GM12878 (cell line): ENCODE measurements around the gene OR2T34. TPM values are rescaled to one million over a fixed set of nuclear protein-coding genes. Genes with fewer than 3 reads are reported as not detected.

ENCODE experiments used
- ATAC-seq: fragments of 200-7000 bp; cut with Tn5 transposase; 3 replicates; pipeline ENCODE4 v1.9.1; 2020; ENCODE audit warnings: mild to moderate bottlenecking, moderate library complexity
- BruUV-seq: library from RNA; stranded (reverse); fragments of 400-500 nt; replicated peaks from 2 replicates; lab custom pipeline; 2021; lab: Mats Ljungman, UMichigan
- CTCF ChIA-PET: fragments of 300-600 bp; sonication (Branson Sonifier 250); formaldehyde crosslinking; extraction: SDS; loops from one replicate; lab custom pipeline; 2021; ENCODE audit warnings: inconsistent platforms; lab: Yijun Ruan, JAX
- POLR2A ChIA-PET: fragments of 350-600 bp; formaldehyde crosslinking; extraction: SDS; loops from one replicate; lab custom pipeline; 2021; ENCODE audit warnings: inconsistent platforms; lab: Charles Lee
- RAD21 ChIA-PET: fragments of 300-600 bp; sonication (Branson Sonifier 250); formaldehyde crosslinking; loops from one replicate; lab custom pipeline; 2023; ENCODE audit warnings: antibody characterized with exemption; ENCODE audit not compliant: unreplicated experiment; lab: Charles Lee
- SMC1A ChIA-PET: fragments of 300-600 bp; sonication (Branson Sonifier 250); formaldehyde crosslinking; loops from one replicate; lab custom pipeline; 2023; ENCODE audit not compliant: unreplicated experiment, uncharacterized antibody; lab: Charles Lee
- DNase-seq: peaks from one replicate; pipeline ENCODE4 v3.0.0-alpha.2; 2011; ENCODE audit warnings: low read depth, low spot score
- FAIRE-seq: peaks from 3 replicates; lab custom pipeline; 2011; peaks lifted over from hg19 to GRCh38; lab: Jason Lieb, UNC
- H2AFZ ChIP-seq: 2 replicates; pipeline ENCODE4 v1.6.0; 2011; ENCODE audit warnings: low read depth, low read length, control low read depth; ENCODE audit not compliant: control insufficient read depth
- H3K27ac ChIP-seq: 2 replicates; pipeline ENCODE4 v1.5.1; 2011; ENCODE audit warnings: control low read depth; ENCODE audit not compliant: control insufficient read depth, insufficient read depth
- H3K27me3 ChIP-seq, 2 experiments: replicated peaks in 1 of 2; 2 replicates each; pipeline versions ENCODE4 v1.6.0 to v1.6.1; 2011; ENCODE audit warnings: low read length in 1 of 2; ENCODE audit not compliant: control insufficient read depth in 2 of 2, insufficient read depth in 2 of 2
- H3K36me3 ChIP-seq, 2 experiments: 2 replicates each; pipeline ENCODE4 v1.5.1; 2011; ENCODE audit warnings: low read length in 1 of 2; ENCODE audit not compliant: control insufficient read depth in 2 of 2, insufficient read depth in 2 of 2
- H3K4me1 ChIP-seq: 2 replicates; pipeline ENCODE4 v1.6.1; 2011; ENCODE audit warnings: mild to moderate bottlenecking, low read length, moderate library complexity, mixed read lengths; ENCODE audit not compliant: control insufficient read depth, insufficient read depth
- H3K4me2 ChIP-seq: 2 replicates; pipeline ENCODE4 v1.6.0; 2011; ENCODE audit warnings: control low read depth; ENCODE audit not compliant: control insufficient read depth, insufficient read depth
- H3K4me3 ChIP-seq: fragments of 200-600 bp; sonication (generic); 2 replicates; pipeline ENCODE4 v1.5.1; 2016
- H3K79me2 ChIP-seq: 2 replicates; pipeline ENCODE4 v1.6.0; 2011; ENCODE audit warnings: low read length; ENCODE audit not compliant: control insufficient read depth, insufficient read depth
- H3K9ac ChIP-seq: 2 replicates; pipeline ENCODE4 v1.8.0; 2011; ENCODE audit warnings: low read length, control low read depth, mixed read lengths; ENCODE audit not compliant: control insufficient read depth, insufficient read depth
- H3K9me3 ChIP-seq: replicated peaks from 3 replicates; pipeline ENCODE4 v1.5.1; 2011; ENCODE audit warnings: mild to moderate bottlenecking, low read length; ENCODE audit not compliant: control insufficient read depth, insufficient read depth
- H4K20me1 ChIP-seq: 2 replicates; pipeline ENCODE4 v1.6.0; 2011; ENCODE audit not compliant: control insufficient read depth, insufficient read depth
- CBX5 ChIP-seq: sonication (generic); IDR thresholded peaks from 2 replicates; pipeline ENCODE4 v1.6.1; 2016; ENCODE audit warnings: low read depth, moderate library complexity, mild to moderate bottlenecking, inconsistent platforms
- CEBPB ChIP-seq, 2 experiments: fragments of 150-350 bp in 1 of 2; IDR thresholded peaks; 2 replicates each; pipeline ENCODE4 v1.6.1; 2012 to 2014; ENCODE audit warnings: low read depth in 2 of 2, low read length in 2 of 2, borderline replicate concordance in 1 of 2, inconsistent platforms in 1 of 2
- E2F4 ChIP-seq: IDR thresholded peaks from 2 replicates; pipeline ENCODE4 v1.6.1; 2012; ENCODE audit warnings: low read depth, low read length, improper control_type of control experiment
- IKZF2 ChIP-seq, 2 experiments: fragments of 450-650 bp; IDR thresholded peaks; 2 replicates each; pipeline ENCODE4 v1.6.1; 2017; ENCODE audit warnings: mild to moderate bottlenecking in 2 of 2, moderate library complexity in 2 of 2
- MEF2B ChIP-seq: fragments of 450-650 bp; IDR thresholded peaks from 2 replicates; pipeline ENCODE4 v1.6.1; 2018; ENCODE audit warnings: mild to moderate bottlenecking, moderate library complexity; ENCODE audit not compliant: partially characterized antibody, poor library complexity, severe bottlenecking
- MYC ChIP-seq: IDR thresholded peaks from 2 replicates; pipeline ENCODE4 v1.6.1; 2011; ENCODE audit warnings: mild to moderate bottlenecking, low read length, moderate library complexity, inconsistent platforms; ENCODE audit not compliant: insufficient read depth, insufficient replicate concordance, insufficient read length, severe bottlenecking
- NFYB ChIP-seq: IDR thresholded peaks from 2 replicates; pipeline ENCODE4 v1.6.1; 2011; ENCODE audit warnings: low read depth, mild to moderate bottlenecking, low read length, improper control_type of control experiment, moderate library complexity; ENCODE audit not compliant: insufficient read depth
- NKRF ChIP-seq: fragments of 450-650 bp; conservative IDR thresholded peaks from 2 replicates; pipeline ENCODE4 v1.6.1; 2017; ENCODE audit warnings: mild to moderate bottlenecking, moderate library complexity
- PBX3 ChIP-seq: IDR thresholded peaks from 2 replicates; pipeline ENCODE4 v1.6.1; 2011; ENCODE audit warnings: mild to moderate bottlenecking, low read depth, low read length, moderate library complexity; ENCODE audit not compliant: insufficient replicate concordance
- PRDM15 ChIP-seq: fragments of 450-650 bp; formaldehyde crosslinking; IDR thresholded peaks from 2 replicates; pipeline ENCODE4 v1.4.0; 2020; ENCODE audit warnings: mild to moderate bottlenecking, moderate library complexity
- RAD51 ChIP-seq: fragments of 450-650 bp; IDR thresholded peaks from 2 replicates; pipeline ENCODE4 v1.6.1; 2016; ENCODE audit warnings: moderate library complexity, mild to moderate bottlenecking, inconsistent platforms
- RB1 ChIP-seq: fragments of 450-650 bp; formaldehyde crosslinking; IDR thresholded peaks from 2 replicates; pipeline ENCODE4 v1.6.1; 2017; ENCODE audit warnings: mild to moderate bottlenecking, borderline replicate concordance
- TCF7 ChIP-seq: IDR thresholded peaks from 2 replicates; pipeline ENCODE4 v1.6.1; 2014; ENCODE audit warnings: antibody characterized with exemption, borderline replicate concordance
- ZNF622 ChIP-seq: fragments of 450-650 bp; IDR thresholded peaks from 2 replicates; pipeline ENCODE4 v1.6.1; 2017; ENCODE audit warnings: mild to moderate bottlenecking, inconsistent platforms
- WGBS: methylation state at CpG from one replicate; pipeline ENCODE4 v1.1.6; 2016; ENCODE audit warnings: low lambda C conversion rate; ENCODE audit not compliant: insufficient replicate concordance, insufficient coverage; ENCODE audit errors: missing lambda C conversion rate; 5-methylcytosine and 5-hydroxymethylcytosine counted together
- in situ Hi-C: fragments of 300-500 bp; cut with MboI; formaldehyde crosslinking; loops from 9 replicates; pipeline ENCODE4 v1.14.3; 2018; ENCODE audit warnings: mixed read lengths
- intact Hi-C: fragments of 100-400 bp; cut with micrococcal nuclease; formaldehyde crosslinking; loops from one replicate; pipeline ENCODE4 v1.14.2; 2022; ENCODE audit not compliant: unreplicated experiment
- polyA plus RNA-seq, 11 experiments: library from polyadenylated mRNA; depleted of rRNA in 4 of 11; unstranded in 6 of 11; stranded (reverse) in 5 of 11; fragments of >200 nt; fragmentation: Nextera tagmentation in 4 of 11; fragmentation: Illumina TruSeq in 1 of 11; extraction: Ambion mirVana in 4 of 11; extraction: Trizol in 1 of 11; gene quantifications; 1 replicate in 1 of 11; 2 replicates in 10 of 11; pipeline versions ENCODE4 v1.2.1 to v1.2.3, GENCODE V29; 2011 to 2016; ENCODE audit warnings: inconsistent platforms in 2 of 11, missing spikeins in 2 of 11, low read depth in 1 of 11
- total RNA-seq, 4 experiments: library from RNA; depleted of rRNA in 3 of 4; stranded (reverse); fragments of >200 nt in 3 of 4; fragmentation: Illumina TruSeq in 1 of 4; extraction: Trizol in 1 of 4; gene quantifications; 2 replicates each; pipeline versions ENCODE4 v1.2.1 to v1.2.3, GENCODE V29; 2013 to 2021

The OR2T34 gene
- total and polyA plus RNA-seq, 10 of the 15 experiments (the other 5 are each of a cell fraction or from before 2014, with no cell fraction given) = 0.16 to 2.7 (median 0.48) TPM; not detected in 2

- TF ChIP-seq PBX3 = no peak
- TF ChIP-seq MYC = no peak
- no peak for TF ChIP-seq TCF7
These were observed 47.2 kb upstream of the OR2T34 start (continued) for GRCh38 chr1:248621770-248622169.

- Histone ChIP-seq H3K9me3 (no peaks in the 10 kb centered on the region), H2AFZ (no peak overlapping the region), H3K9ac (no peak overlapping the region), H4K20me1 (no peaks in the 10 kb centered on the region), H3K27ac (no peak overlapping the region), H3K4me2 (no peak overlapping the region), H3K27me3 (no peaks in the 10 kb centered on the region), H3K79me2 (no peaks in the 10 kb centered on the region), H3K36me3 (no peaks in the 10 kb centered on the region), H3K4me1 (no peaks in the 10 kb centered on the region), H3K4me3 (no peak overlapping the region)
- no peak for FAIRE-seq
- SMC1A ChIA-PET = no interaction called here
- intact Hi-C loops (no loop called here), in situ Hi-C loops (no loop called here)
- WGBS = no CpG with 5 or more reads among the region's 3 CpGs
- CTCF ChIA-PET = no interaction called here
- DNase-seq = no peak
- ATAC-seq = no peak
- RAD21 ChIA-PET = no interaction called here
- BruUV-seq = no TSS peak
- POLR2A ChIA-PET = no interaction called here
- TF ChIP-seq PRDM15 (CRISPR knock-in tag) = no peak
- TF ChIP-seq NFYB = no peak
- no peak for TF ChIP-seq CEBPB (IDR thresholded peaks at IDR 0.05; ENCODE audit: borderline replicate concordance in 1 of 2, low read depth in 2 of 2, low read length in 2 of 2)
- TF ChIP-seq NKRF = no peak
- TF ChIP-seq RB1 = no peak
- TF ChIP-seq CBX5 = no peak
- TF ChIP-seq E2F4 = no peak
- no peak for TF ChIP-seq IKZF2 (IDR thresholded peaks at IDR 0.05)
- TF ChIP-seq ZNF622 = no peak
- TF ChIP-seq MEF2B = no peak
- TF ChIP-seq RAD51 = no peak
These were observed 44.3 kb upstream of the OR2T34 start for GRCh38 chr1:248618878-248619277.
